ENCODE data around the gene CMBL.
"Not testable (repeated sequence)": the region's sequence is repeated elsewhere in the genome, so short reads cannot be mapped to it uniquely, and the experiment has no call there.

The CMBL gene

GRCh38 chr5:10307206-10308148 is at the start of gene CMBL:
Gene CMBL, minus strand, starts transcription at chr5:10307902. Its CDS starts 17,140 bp downstream, at chr5:10290762.
- DNase-seq (ENCODE audit: low read depth): no peak

GRCh38 chr5:10355071-10355889 is 47.6 kb upstream of the CMBL start:
- no peak for DNase-seq (ENCODE audit: low read depth)

- DNase-seq (ENCODE audit: low read depth): peak; percentile 39
Observed at GRCh38 chr5:10354048-10354872, 46.6 kb upstream of the CMBL start.

- DNase-seq (ENCODE audit: low read depth): peak; percentile 93
Observed at GRCh38 chr5:10353241-10354047, 45.7 kb upstream of the CMBL start, which contains the start of gene MARCHF6. Gene MARCHF6, plus strand, starts transcription at chr5:10353695. Its CDS starts 204 bp downstream, at chr5:10353899.

- peak; percentile 40 for DNase-seq (ENCODE audit: low read depth)
Observed at GRCh38 chr5:10352430-10353240, 44.9 kb upstream of the CMBL start.

GRCh38 chr5:10351919-10352318 is 44.2 kb upstream of the CMBL start:
- no peak for DNase-seq (ENCODE audit: low read depth)

- no peak for DNase-seq (ENCODE audit: low read depth)
Observed at GRCh38 chr5:10351199-10351905, 43.6 kb upstream of the CMBL start.

- DNase-seq (ENCODE audit: low read depth): no peak
Observed at GRCh38 chr5:10348258-10348657, 40.6 kb upstream of the CMBL start.

GRCh38 chr5:10344461-10345106 is 36.9 kb upstream of the CMBL start:
- not testable (repeated sequence) for DNase-seq (ENCODE audit: low read depth)

GRCh38 chr5:10343486-10343885 is 35.8 kb upstream of the CMBL start:
- DNase-seq (ENCODE audit: low read depth): no peak

GRCh38 chr5:10339958-10340357 is 32.3 kb upstream of the CMBL start:
- no peak for DNase-seq (ENCODE audit: low read depth)

GRCh38 chr5:10339058-10339811 is 31.5 kb upstream of the CMBL start:
- no peak for DNase-seq (ENCODE audit: low read depth)

- no peak for DNase-seq (ENCODE audit: low read depth)
Observed at GRCh38 chr5:10338686-10339057, 31.0 kb upstream of the CMBL start.

- DNase-seq (ENCODE audit: low read depth): no peak
Observed at GRCh38 chr5:10337986-10338385, 30.3 kb upstream of the CMBL start.

GRCh38 chr5:10337107-10337506 is 29.4 kb upstream of the CMBL start:
- DNase-seq (ENCODE audit: low read depth): no peak

GRCh38 chr5:10335711-10336470 is 28.2 kb upstream of the CMBL start:
- no peak for DNase-seq (ENCODE audit: low read depth)

GRCh38 chr5:10334831-10335230 is 27.1 kb upstream of the CMBL start:
- no peak for DNase-seq (ENCODE audit: low read depth)

All from stimulated activated CD4-positive, alpha-beta T cell treated with anti-CD3 and anti-CD28 coated beads, Interleukin-2, amount 100 ng/mL, for 4 hours (primary cell).